ENCODE results near the gene PRKAA1.
"Not testable (repeated sequence)": the region's sequence is repeated elsewhere in the genome, so short reads cannot be mapped to it uniquely, and the experiment has no call there.

- TF ChIP-seq CTCF (IDR thresholded peaks at IDR 0.05); EZH2 (IDR thresholded peaks at IDR 0.05; ENCODE audit: borderline replicate concordance, insufficient read depth, low read depth, low read length, poor library complexity, severe bottlenecking): not testable (repeated sequence)
Observed at GRCh38 chr5:40710575-40710974, 87.6 kb downstream of the PRKAA1 start.
